Karpas-422 (cell line): ENCODE measurements around the gene CAMK2A. TPM values are rescaled to one million over a fixed set of nuclear protein-coding genes. Genes with fewer than 3 reads are reported as not detected.

Source experiments
- DNase-seq: peaks from one replicate; pipeline ENCODE4 v3.0.0-alpha.2; 2015
- H2AFZ ChIP-seq: fragments of 200-600 bp; sonication (generic); 2 replicates; pipeline ENCODE4 v1.6.1; 2014; ENCODE audit warnings: antibody characterized with exemption, low read length, mixed read lengths
- H3K27ac ChIP-seq: fragments of 200-600 bp; sonication (generic); 2 replicates; pipeline ENCODE4 v1.5.1; 2014; ENCODE audit warnings: mild to moderate bottlenecking, low read length, moderate library complexity
- H3K27me3 ChIP-seq: fragments of 200-600 bp; sonication (generic); 2 replicates; pipeline ENCODE4 v1.6.1; 2014; ENCODE audit warnings: low read length, mixed read lengths
- H3K36me3 ChIP-seq: fragments of 200-600 bp; sonication (generic); 2 replicates; pipeline ENCODE4 v1.6.1; 2014; ENCODE audit warnings: low read length, mixed read lengths; ENCODE audit not compliant: insufficient read depth
- H3K4me1 ChIP-seq: fragments of 200-600 bp; sonication (generic); 2 replicates; pipeline ENCODE4 v1.6.1; 2014; ENCODE audit warnings: mild to moderate bottlenecking, low read length, mixed read lengths
- H3K4me2 ChIP-seq: fragments of 200-600 bp; sonication (generic); 2 replicates; pipeline ENCODE4 v1.6.1; 2014; ENCODE audit warnings: low read length, low read depth, mild to moderate bottlenecking; ENCODE audit not compliant: poor library complexity, severe bottlenecking
- H3K4me3 ChIP-seq: fragments of 200-600 bp; sonication (generic); 2 replicates; pipeline ENCODE4 v1.5.1; 2014; ENCODE audit warnings: mild to moderate bottlenecking, antibody characterized with exemption, low read length, mixed read lengths
- H3K79me2 ChIP-seq: fragments of 200-600 bp; sonication (generic); 2 replicates; pipeline ENCODE4 v1.6.1; 2014; ENCODE audit warnings: mild to moderate bottlenecking, low read length, mixed read lengths
- H3K9ac ChIP-seq: fragments of 200-600 bp; sonication (generic); 2 replicates; pipeline ENCODE4 v1.6.0; 2014; ENCODE audit warnings: low read length
- H3K9me2 ChIP-seq: fragments of 200-600 bp; sonication (generic), shearing (Covaris generic); replicated peaks from 2 replicates; pipeline ENCODE4 v1.6.0; 2014; ENCODE audit warnings: mild to moderate bottlenecking, low read length, moderate library complexity; ENCODE audit not compliant: insufficient read depth
- H3K9me3 ChIP-seq: fragments of 300-700, 200-600 bp; sonication (generic); 2 replicates; pipeline ENCODE4 v1.6.1; 2014; ENCODE audit warnings: low read length, mixed read lengths
- H4K20me1 ChIP-seq: fragments of 200-600 bp; sonication (generic); 2 replicates; pipeline ENCODE4 v1.6.1; 2014; ENCODE audit warnings: mild to moderate bottlenecking, antibody characterized with exemption, low read length, low read depth; ENCODE audit not compliant: insufficient read depth
- total RNA-seq: library from RNA; depleted of rRNA; stranded (reverse); fragments of >200 nt; shearing (Covaris generic); gene quantifications from 2 replicates; pipeline ENCODE4 v1.2.3, GENCODE V29; 2014; ENCODE audit warnings: low replicate concordance

CAMK2A gene
- total RNA-seq, 1 experiment from 2014 or later: not detected

- DNase-seq: no peak
- Histone ChIP-seq H3K9me2 (no peaks in the 10 kb centered on the region), H2AFZ (no peak overlapping the region), H3K9ac (no peak overlapping the region), H3K79me2 (no peaks in the 10 kb centered on the region), H3K27ac (no peak overlapping the region), H4K20me1 (no peaks in the 10 kb centered on the region), H3K36me3 (no peaks in the 10 kb centered on the region), H3K4me1 (no peaks in the 10 kb centered on the region), H3K9me3 (no peaks in the 10 kb centered on the region), H3K4me2 (no peak overlapping the region), H3K27me3 (no peaks in the 10 kb centered on the region), H3K4me3 (no peak overlapping the region)
Measured at GRCh38 chr5:150246835-150247234, 42.7 kb downstream of the CAMK2A start.

GRCh38 chr5:150246429-150246828 is 43.1 kb downstream of the CAMK2A start:
- no peaks in the 10 kb centered on the region for H3K79me2 ChIP-seq
- no peaks in the 10 kb centered on the region for H3K9me3 ChIP-seq
- H2AFZ ChIP-seq: no peak overlapping the region

GRCh38 chr5:150245808-150246207 is 43.8 kb downstream of the CAMK2A start:
- no peak overlapping the region for H2AFZ ChIP-seq
- H3K36me3 ChIP-seq: no peaks in the 10 kb centered on the region
- no peak for DNase-seq
- H3K79me2 ChIP-seq: no peaks in the 10 kb centered on the region
- H3K27ac ChIP-seq: no peak overlapping the region
- no peaks in the 10 kb centered on the region for H3K4me1 ChIP-seq
- H4K20me1 ChIP-seq: no peaks in the 10 kb centered on the region
- H3K27me3 ChIP-seq: no peaks in the 10 kb centered on the region
- H3K9me2 ChIP-seq: no peaks in the 10 kb centered on the region
- no peak overlapping the region for H3K4me2 ChIP-seq
- no peaks in the 10 kb centered on the region for H3K9me3 ChIP-seq
- H3K9ac ChIP-seq: no peak overlapping the region
- no peak overlapping the region for H3K4me3 ChIP-seq

More at GRCh38 chr5:150246429-150246828, 43.1 kb downstream of the CAMK2A start:
- H3K9ac ChIP-seq: no peak overlapping the region
- no peak overlapping the region for H3K4me3 ChIP-seq
- no peaks in the 10 kb centered on the region for H3K9me2 ChIP-seq
- H3K27me3 ChIP-seq: no peaks in the 10 kb centered on the region
- no peak for DNase-seq
- H3K4me2 ChIP-seq: no peak overlapping the region
- no peaks in the 10 kb centered on the region for H4K20me1 ChIP-seq
- H3K36me3 ChIP-seq: no peaks in the 10 kb centered on the region
- no peak overlapping the region for H3K27ac ChIP-seq
- H3K4me1 ChIP-seq: no peaks in the 10 kb centered on the region

- Histone ChIP-seq H3K36me3 (no peaks in the 10 kb centered on the region), H2AFZ (no peak overlapping the region), H3K9ac (no peak overlapping the region), H3K9me3 (no peaks in the 10 kb centered on the region), H3K4me1 (no peaks in the 10 kb centered on the region), H3K27ac (no peak overlapping the region), H3K27me3 (no peaks in the 10 kb centered on the region), H3K4me2 (no peak overlapping the region), H3K4me3 (no peak overlapping the region), H4K20me1 (no peaks in the 10 kb centered on the region), H3K9me2 (no peaks in the 10 kb centered on the region), H3K79me2 (no peaks in the 10 kb centered on the region)
- no peak for DNase-seq
Measured at GRCh38 chr5:150245111-150245789, 44.3 kb downstream of the CAMK2A start.

GRCh38 chr5:150244209-150244608 is 45.4 kb downstream of the CAMK2A start:
- Histone ChIP-seq H3K27me3 (no peaks in the 10 kb centered on the region), H3K4me2 (no peak overlapping the region), H3K9ac (no peak overlapping the region), H2AFZ (no peak overlapping the region), H3K9me2 (no peaks in the 10 kb centered on the region), H3K36me3 (no peaks in the 10 kb centered on the region), H3K79me2 (no peaks in the 10 kb centered on the region), H3K4me3 (no peak overlapping the region), H3K27ac (no peak overlapping the region), H3K4me1 (no peaks in the 10 kb centered on the region), H3K9me3 (no peaks in the 10 kb centered on the region), H4K20me1 (no peaks in the 10 kb centered on the region)
- DNase-seq: no peak

GRCh38 chr5:150243590-150243989 is 46.0 kb downstream of the CAMK2A start:
- no peaks in the 10 kb centered on the region for H3K9me3 ChIP-seq
- H3K4me1 ChIP-seq: no peaks in the 10 kb centered on the region
- no peaks in the 10 kb centered on the region for H3K9me2 ChIP-seq
- no peak for DNase-seq
- no peak overlapping the region for H3K4me2 ChIP-seq
- no peak overlapping the region for H3K27ac ChIP-seq
- H2AFZ ChIP-seq: no peak overlapping the region
- H3K79me2 ChIP-seq: no peaks in the 10 kb centered on the region
- H4K20me1 ChIP-seq: no peaks in the 10 kb centered on the region
- no peaks in the 10 kb centered on the region for H3K36me3 ChIP-seq
- H3K4me3 ChIP-seq: no peak overlapping the region
- no peaks in the 10 kb centered on the region for H3K27me3 ChIP-seq
- no peak overlapping the region for H3K9ac ChIP-seq

- Histone ChIP-seq H3K9me2 (no peaks in the 10 kb centered on the region), H3K9me3 (no peaks in the 10 kb centered on the region), H3K4me1 (no peaks in the 10 kb centered on the region), H3K27ac (no peak overlapping the region), H4K20me1 (no peaks in the 10 kb centered on the region), H3K27me3 (no peaks in the 10 kb centered on the region), H3K9ac (no peak overlapping the region), H3K4me3 (no peak overlapping the region), H3K36me3 (no peaks in the 10 kb centered on the region), H3K79me2 (no peaks in the 10 kb centered on the region), H3K4me2 (no peak overlapping the region), H2AFZ (no peak overlapping the region)
- DNase-seq: no peak
Measured at GRCh38 chr5:150242251-150242894, 47.2 kb downstream of the CAMK2A start.

- DNase-seq: no peak
- no peak overlapping the region for H3K27ac ChIP-seq
- H3K4me1 ChIP-seq: no peaks in the 10 kb centered on the region
- no peaks in the 10 kb centered on the region for H4K20me1 ChIP-seq
- H3K79me2 ChIP-seq: no peaks in the 10 kb centered on the region
- H3K9me3 ChIP-seq: no peaks in the 10 kb centered on the region
- no peaks in the 10 kb centered on the region for H3K9me2 ChIP-seq
- no peak overlapping the region for H3K4me2 ChIP-seq
- no peaks in the 10 kb centered on the region for H3K36me3 ChIP-seq
- no peak overlapping the region for H3K4me3 ChIP-seq
- H3K27me3 ChIP-seq: no peaks in the 10 kb centered on the region
- H3K9ac ChIP-seq: no peak overlapping the region
- no peak overlapping the region for H2AFZ ChIP-seq
Measured at GRCh38 chr5:150241298-150242160, 48.0 kb downstream of the CAMK2A start.
